Neural cell (in vitro differentiated cells): ENCODE measurements around the gene P2RY1. TPM values are rescaled to one million over a fixed set of nuclear protein-coding genes. Genes with fewer than 3 reads are reported as not detected.

Source experiments
- H2AFZ ChIP-seq: fragments of 200-600, 300-800 bp; sonication (generic), shearing (Covaris generic); 2 replicates; pipeline ENCODE4 v1.6.0; 2014; ENCODE audit warnings: low read depth, mild to moderate bottlenecking, antibody characterized with exemption, low read length, moderate library complexity
- H3F3A ChIP-seq: fragments of 200-600 bp; shearing (Covaris generic); 2 replicates; pipeline ENCODE4 v1.6.1; 2016; ENCODE audit warnings: mild to moderate bottlenecking, moderate library complexity, mixed read lengths, antibody characterized with exemption, low read length; ENCODE audit not compliant: insufficient read depth, poor library complexity, severe bottlenecking
- H3K27ac ChIP-seq: fragments of 200-600, 300-800 bp; sonication (generic), shearing (Covaris generic); 2 replicates; pipeline ENCODE4 v1.5.1; 2014; ENCODE audit warnings: mild to moderate bottlenecking, low read length, moderate library complexity
- H3K27me3 ChIP-seq: fragments of 300-800, 200-600 bp; sonication (generic), shearing (Covaris generic); 2 replicates; pipeline ENCODE4 v1.6.0; 2014; ENCODE audit warnings: mild to moderate bottlenecking, low read depth, low read length, moderate library complexity; ENCODE audit not compliant: insufficient read depth
- H3K36me3 ChIP-seq: fragments of 300-800, 200-600 bp; sonication (generic), shearing (Covaris generic); 2 replicates; pipeline ENCODE4 v1.5.1; 2014; ENCODE audit warnings: mild to moderate bottlenecking, antibody characterized with exemption, low read length, moderate library complexity; ENCODE audit not compliant: insufficient read depth
- H3K4me2 ChIP-seq: fragments of 300-800, 200-600 bp; sonication (generic), shearing (Covaris generic); 2 replicates; pipeline ENCODE4 v1.6.0; 2014; ENCODE audit warnings: mild to moderate bottlenecking, low read length
- H3K4me3 ChIP-seq: fragments of 300-800, 200-600 bp; sonication (generic), shearing (Covaris generic); 2 replicates; pipeline ENCODE4 v1.5.1; 2014; ENCODE audit warnings: mild to moderate bottlenecking, low read length, moderate library complexity
- H3K79me2 ChIP-seq: fragments of 200-600 bp; shearing (Covaris generic); replicated peaks from 2 replicates; pipeline ENCODE4 v1.6.0; 2014; ENCODE audit warnings: mild to moderate bottlenecking, low read length, moderate library complexity; ENCODE audit not compliant: insufficient read depth
- H3K9ac ChIP-seq: fragments of 300-800, 200-600 bp; sonication (generic), shearing (Covaris generic); 2 replicates; pipeline ENCODE4 v1.6.1; 2016; ENCODE audit warnings: mild to moderate bottlenecking, low read length, mixed read lengths
- H3K9me2 ChIP-seq: fragments of 200-600 bp; shearing (Covaris generic); 2 replicates; pipeline ENCODE4 v1.6.1; 2016; ENCODE audit warnings: mild to moderate bottlenecking, low read length, mixed read lengths; ENCODE audit not compliant: insufficient read depth
- H3K9me3 ChIP-seq: fragments of 200-600, 300-800 bp; sonication (generic), shearing (Covaris generic); 2 replicates; pipeline ENCODE4 v1.6.1; 2016; ENCODE audit warnings: mild to moderate bottlenecking, mixed run types, low read length, moderate library complexity, mixed read lengths
- H4K20me1 ChIP-seq: fragments of 200-600 bp; shearing (Covaris generic); 2 replicates; pipeline ENCODE4 v1.6.1; 2016; ENCODE audit warnings: mild to moderate bottlenecking, mixed run types; ENCODE audit not compliant: insufficient read depth
- EZH2 ChIP-seq: fragments of 200-600, 300-800 bp; shearing (Covaris generic), sonication (generic); IDR thresholded peaks from 2 replicates; pipeline ENCODE4 v1.6.1; 2014; ENCODE audit warnings: antibody characterized with exemption, low read length, borderline replicate concordance, mild to moderate bottlenecking; ENCODE audit not compliant: insufficient read depth, poor library complexity, severe bottlenecking
- MXI1 ChIP-seq: fragments of 450-650 bp; conservative IDR thresholded peaks from 2 replicates; pipeline ENCODE4 v1.6.1; 2014; ENCODE audit warnings: antibody characterized with exemption, mild to moderate bottlenecking; ENCODE audit not compliant: poor library complexity, severe bottlenecking
- POLR2AphosphoS5 ChIP-seq: IDR thresholded peaks from 2 replicates; pipeline ENCODE4 v1.6.1; 2012
- RAD21 ChIP-seq: fragments of 450-650 bp; conservative IDR thresholded peaks from 2 replicates; pipeline ENCODE4 v1.6.1; 2014; ENCODE audit warnings: antibody characterized with exemption, mild to moderate bottlenecking, moderate library complexity
- SMC3 ChIP-seq: fragments of 450-650 bp; conservative IDR thresholded peaks from 2 replicates; pipeline ENCODE4 v1.6.1; 2014; ENCODE audit warnings: antibody characterized with exemption, mild to moderate bottlenecking, moderate library complexity; ENCODE audit not compliant: poor library complexity
- TAF1 ChIP-seq: IDR thresholded peaks from 2 replicates; pipeline ENCODE4 v1.6.1; 2012; ENCODE audit warnings: low read depth
- polyA plus RNA-seq: library from polyadenylated mRNA; depleted of rRNA; stranded (reverse); fragments of >200 nt; gene quantifications from 2 replicates; pipeline ENCODE4 v1.2.3, GENCODE V29; 2014
- TF ChIP-seq, protein P1 (sequence below): fragments of 450-650 bp; IDR thresholded peaks from 2 replicates; pipeline ENCODE4 v1.5.1; 2014; ENCODE audit warnings: antibody characterized with exemption, mild to moderate bottlenecking, moderate library complexity; ENCODE audit not compliant: poor library complexity, severe bottlenecking
- TF ChIP-seq, protein P2 (sequence below): IDR thresholded peaks from 2 replicates; pipeline ENCODE4 v1.6.1; 2012; ENCODE audit warnings: borderline replicate concordance

P2RY1 gene
- polyA plus RNA-seq, 1 donor from 2014 or later: 3.0 TPM

DNA sequence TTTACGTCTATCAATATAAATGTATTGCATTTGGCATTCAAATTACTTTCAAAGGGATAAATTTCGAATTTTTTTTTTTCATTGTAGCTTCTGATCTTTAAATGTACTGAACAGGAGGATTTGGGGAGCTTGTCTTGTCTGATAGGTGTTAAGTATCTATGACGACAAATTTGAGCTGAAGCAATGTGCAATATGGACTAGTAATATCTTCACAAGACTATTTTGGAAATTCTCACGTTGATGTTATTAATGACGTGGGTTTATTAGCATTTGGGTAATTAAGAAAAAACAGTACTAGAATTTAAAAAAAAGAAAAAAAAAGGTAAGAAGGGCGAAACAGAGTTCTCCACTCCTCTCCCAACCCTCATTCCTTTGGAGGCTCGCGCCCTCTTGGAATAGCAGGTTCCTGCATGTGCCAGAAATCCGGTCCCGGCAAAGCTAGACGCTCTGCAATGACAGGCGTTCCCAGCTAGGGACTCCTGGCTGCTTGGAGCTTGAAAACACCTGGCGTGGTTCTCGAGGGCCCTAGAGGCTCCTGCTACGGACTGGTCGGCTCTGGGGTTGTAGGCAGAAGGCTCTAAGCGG, 648 bp upstream of the P2RY1 start:
- H3K27ac ChIP-seq: peak overlapping the region; percentile 31
- no peaks in the 10 kb centered on the region for H3K79me2 ChIP-seq
- H3K9me2 ChIP-seq: no peaks in the 10 kb centered on the region
- H4K20me1 ChIP-seq: no peaks in the 10 kb centered on the region
- peak overlapping the region; percentile 92 for H3K4me3 ChIP-seq
- H3K36me3 ChIP-seq: no peaks in the 10 kb centered on the region
- H3K27me3 ChIP-seq: peaks cover 14% of the 10 kb centered on the region
- no peaks in the 10 kb centered on the region for H3F3A ChIP-seq
- peak overlapping the region; percentile 77 for H3K4me2 ChIP-seq
- TF ChIP-seq SMC3: peak; percentile 20
- no peak for TF ChIP-seq TAF1
- TF ChIP-seq RAD21: peak; percentile 19
- TF ChIP-seq EZH2: no peak
- TF ChIP-seq POLR2AphosphoS5: no peak
- no peak for TF ChIP-seq MXI1
- TF ChIP-seq, protein P1, sequence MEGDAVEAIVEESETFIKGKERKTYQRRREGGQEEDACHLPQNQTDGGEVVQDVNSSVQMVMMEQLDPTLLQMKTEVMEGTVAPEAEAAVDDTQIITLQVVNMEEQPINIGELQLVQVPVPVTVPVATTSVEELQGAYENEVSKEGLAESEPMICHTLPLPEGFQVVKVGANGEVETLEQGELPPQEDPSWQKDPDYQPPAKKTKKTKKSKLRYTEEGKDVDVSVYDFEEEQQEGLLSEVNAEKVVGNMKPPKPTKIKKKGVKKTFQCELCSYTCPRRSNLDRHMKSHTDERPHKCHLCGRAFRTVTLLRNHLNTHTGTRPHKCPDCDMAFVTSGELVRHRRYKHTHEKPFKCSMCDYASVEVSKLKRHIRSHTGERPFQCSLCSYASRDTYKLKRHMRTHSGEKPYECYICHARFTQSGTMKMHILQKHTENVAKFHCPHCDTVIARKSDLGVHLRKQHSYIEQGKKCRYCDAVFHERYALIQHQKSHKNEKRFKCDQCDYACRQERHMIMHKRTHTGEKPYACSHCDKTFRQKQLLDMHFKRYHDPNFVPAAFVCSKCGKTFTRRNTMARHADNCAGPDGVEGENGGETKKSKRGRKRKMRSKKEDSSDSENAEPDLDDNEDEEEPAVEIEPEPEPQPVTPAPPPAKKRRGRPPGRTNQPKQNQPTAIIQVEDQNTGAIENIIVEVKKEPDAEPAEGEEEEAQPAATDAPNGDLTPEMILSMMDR: peak; percentile 55
- TF ChIP-seq, protein P2, sequence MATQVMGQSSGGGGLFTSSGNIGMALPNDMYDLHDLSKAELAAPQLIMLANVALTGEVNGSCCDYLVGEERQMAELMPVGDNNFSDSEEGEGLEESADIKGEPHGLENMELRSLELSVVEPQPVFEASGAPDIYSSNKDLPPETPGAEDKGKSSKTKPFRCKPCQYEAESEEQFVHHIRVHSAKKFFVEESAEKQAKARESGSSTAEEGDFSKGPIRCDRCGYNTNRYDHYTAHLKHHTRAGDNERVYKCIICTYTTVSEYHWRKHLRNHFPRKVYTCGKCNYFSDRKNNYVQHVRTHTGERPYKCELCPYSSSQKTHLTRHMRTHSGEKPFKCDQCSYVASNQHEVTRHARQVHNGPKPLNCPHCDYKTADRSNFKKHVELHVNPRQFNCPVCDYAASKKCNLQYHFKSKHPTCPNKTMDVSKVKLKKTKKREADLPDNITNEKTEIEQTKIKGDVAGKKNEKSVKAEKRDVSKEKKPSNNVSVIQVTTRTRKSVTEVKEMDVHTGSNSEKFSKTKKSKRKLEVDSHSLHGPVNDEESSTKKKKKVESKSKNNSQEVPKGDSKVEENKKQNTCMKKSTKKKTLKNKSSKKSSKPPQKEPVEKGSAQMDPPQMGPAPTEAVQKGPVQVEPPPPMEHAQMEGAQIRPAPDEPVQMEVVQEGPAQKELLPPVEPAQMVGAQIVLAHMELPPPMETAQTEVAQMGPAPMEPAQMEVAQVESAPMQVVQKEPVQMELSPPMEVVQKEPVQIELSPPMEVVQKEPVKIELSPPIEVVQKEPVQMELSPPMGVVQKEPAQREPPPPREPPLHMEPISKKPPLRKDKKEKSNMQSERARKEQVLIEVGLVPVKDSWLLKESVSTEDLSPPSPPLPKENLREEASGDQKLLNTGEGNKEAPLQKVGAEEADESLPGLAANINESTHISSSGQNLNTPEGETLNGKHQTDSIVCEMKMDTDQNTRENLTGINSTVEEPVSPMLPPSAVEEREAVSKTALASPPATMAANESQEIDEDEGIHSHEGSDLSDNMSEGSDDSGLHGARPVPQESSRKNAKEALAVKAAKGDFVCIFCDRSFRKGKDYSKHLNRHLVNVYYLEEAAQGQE: peak; percentile 18
- H3K9ac ChIP-seq: peak overlapping the region; percentile 55
- no peaks in the 10 kb centered on the region for H3K9me3 ChIP-seq
- peak overlapping the region; percentile 53 for H2AFZ ChIP-seq

DNA sequence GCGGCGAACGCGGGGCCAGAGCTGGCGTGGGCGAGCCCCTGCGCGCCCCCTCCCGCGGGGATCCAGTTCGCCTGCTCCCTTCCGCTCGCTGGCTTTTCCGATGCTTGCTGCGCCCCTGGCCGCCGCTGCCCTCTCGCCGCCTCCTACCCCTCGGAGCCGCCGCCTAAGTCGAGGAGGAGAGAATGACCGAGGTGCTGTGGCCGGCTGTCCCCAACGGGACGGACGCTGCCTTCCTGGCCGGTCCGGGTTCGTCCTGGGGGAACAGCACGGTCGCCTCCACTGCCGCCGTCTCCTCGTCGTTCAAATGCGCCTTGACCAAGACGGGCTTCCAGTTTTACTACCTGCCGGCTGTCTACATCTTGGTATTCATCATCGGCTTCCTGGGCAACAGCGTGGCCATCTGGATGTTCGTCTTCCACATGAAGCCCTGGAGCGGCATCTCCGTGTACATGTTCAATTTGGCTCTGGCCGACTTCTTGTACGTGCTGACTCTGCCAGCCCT, 721 bp downstream of the P2RY1 start:
- H3F3A ChIP-seq: no peaks in the 10 kb centered on the region
- no peaks in the 10 kb centered on the region for H3K79me2 ChIP-seq
- peak overlapping the region; percentile 55 for H3K9ac ChIP-seq
- H4K20me1 ChIP-seq: no peaks in the 10 kb centered on the region
- TF ChIP-seq EZH2 (no peak), TAF1 (no peak), POLR2AphosphoS5 (no peak), RAD21 (no peak), SMC3 (no peak), MXI1 (no peak)
- TF ChIP-seq, protein P1: peak; percentile 30
- no peak overlapping the region for H3K27ac ChIP-seq
- H3K27me3 ChIP-seq: peaks cover 14% of the 10 kb centered on the region
- no peaks in the 10 kb centered on the region for H3K36me3 ChIP-seq
- H2AFZ ChIP-seq: peak overlapping the region; percentile 53
- H3K4me2 ChIP-seq: no peak overlapping the region
- H3K4me3 ChIP-seq: peak overlapping the region; percentile 92
- no peaks in the 10 kb centered on the region for H3K9me3 ChIP-seq
- no peaks in the 10 kb centered on the region for H3K9me2 ChIP-seq
